HG02798 (cell line): ENCODE measurements around the gene RPS6KA3.
A peak's percentile ranks its signal among the peaks of the same experiment; 100 is the strongest.
"Not testable (repeated sequence)": the region's sequence is repeated elsewhere in the genome, so short reads cannot be mapped to it uniquely, and the experiment has no call there.

Source experiments
- ATAC-seq: cut with Tn5 transposase; IDR thresholded peaks from one replicate; pipeline ENCODE4 v1.9.1; 2021; ENCODE audit warnings: mild to moderate bottlenecking; ENCODE audit not compliant: unreplicated experiment, poor library complexity

The RPS6KA3 gene

DNA sequence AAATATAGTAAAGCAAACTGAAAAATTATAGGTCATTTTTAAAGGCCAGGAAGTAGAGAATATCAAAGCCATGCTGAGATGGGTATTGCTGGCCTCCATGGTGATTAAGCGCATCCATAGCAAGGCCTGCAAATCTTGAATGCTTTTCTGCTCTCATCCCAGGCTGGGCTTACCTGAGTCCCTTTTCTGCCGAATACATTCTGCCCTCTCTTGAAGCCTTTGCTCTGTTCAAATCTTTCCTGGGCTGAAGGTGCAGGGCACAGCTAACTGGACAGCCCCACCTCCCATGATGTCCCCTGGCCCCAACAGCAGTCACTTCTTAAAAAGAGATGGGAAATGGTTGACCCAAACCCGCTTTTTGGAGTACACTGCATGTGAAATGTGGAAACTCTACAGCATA is 115.0 kb downstream of the RPS6KA3 start:
- no peak for ATAC-seq

DNA sequence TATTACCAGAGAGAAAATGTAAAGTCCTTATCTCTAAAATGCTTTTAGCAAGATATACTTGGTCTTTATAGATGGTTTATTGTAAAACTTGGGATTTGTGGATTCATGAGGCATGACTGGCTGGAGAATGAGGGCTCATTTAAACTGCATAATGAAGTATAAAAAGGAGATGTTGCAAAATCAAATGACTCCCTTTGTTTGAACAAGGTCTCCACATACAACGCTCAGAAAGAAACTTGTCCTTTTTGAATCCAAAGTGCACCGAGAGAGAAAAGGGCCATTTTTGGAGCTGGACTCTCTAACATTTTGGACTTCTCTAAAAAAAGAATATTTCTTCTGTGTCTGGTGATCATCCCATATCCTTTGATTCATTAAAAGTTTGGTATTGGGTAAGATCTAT is 117.4 kb downstream of the RPS6KA3 start:
- no peak for ATAC-seq

DNA sequence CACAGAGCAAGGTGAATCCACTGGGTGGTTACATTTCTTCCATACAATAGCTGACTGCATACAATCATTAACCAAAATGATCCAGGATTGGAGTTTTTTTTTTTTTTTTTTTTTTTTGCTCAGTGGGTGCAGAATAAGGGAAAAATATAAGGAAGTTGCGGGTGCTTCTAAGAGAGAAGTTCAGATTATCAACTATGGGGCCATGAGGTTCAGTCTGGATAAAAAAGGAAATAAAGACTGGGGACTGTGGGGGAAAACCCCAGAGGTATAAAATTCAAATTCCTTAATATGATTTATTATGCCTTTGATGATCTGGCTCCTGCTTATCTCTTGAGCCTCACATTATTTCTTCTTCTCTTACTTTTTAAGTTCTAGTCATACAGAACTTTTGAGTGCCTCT is 119.1 kb downstream of the RPS6KA3 start:
- ATAC-seq: no peak

DNA sequence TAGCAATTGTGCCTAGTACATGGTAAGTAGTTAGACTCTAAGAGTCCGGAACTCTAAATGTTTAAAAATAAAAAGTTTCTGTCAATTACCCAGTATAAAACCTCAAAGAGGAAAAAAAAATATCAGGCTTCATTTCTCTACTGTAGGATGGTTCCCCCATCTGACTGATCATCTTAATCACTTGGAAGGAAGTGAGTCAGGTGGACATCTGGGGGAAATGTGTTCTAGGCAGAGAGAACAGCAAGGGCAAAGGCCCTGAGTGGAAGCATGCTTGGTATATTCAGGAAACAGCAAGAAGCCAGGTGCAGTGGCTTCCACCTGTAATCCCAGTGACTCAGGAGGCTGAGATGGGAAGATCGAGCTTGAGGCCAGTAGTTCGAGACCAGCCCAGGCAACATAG is 122.2 kb downstream of the RPS6KA3 start:
- no peak for ATAC-seq

DNA sequence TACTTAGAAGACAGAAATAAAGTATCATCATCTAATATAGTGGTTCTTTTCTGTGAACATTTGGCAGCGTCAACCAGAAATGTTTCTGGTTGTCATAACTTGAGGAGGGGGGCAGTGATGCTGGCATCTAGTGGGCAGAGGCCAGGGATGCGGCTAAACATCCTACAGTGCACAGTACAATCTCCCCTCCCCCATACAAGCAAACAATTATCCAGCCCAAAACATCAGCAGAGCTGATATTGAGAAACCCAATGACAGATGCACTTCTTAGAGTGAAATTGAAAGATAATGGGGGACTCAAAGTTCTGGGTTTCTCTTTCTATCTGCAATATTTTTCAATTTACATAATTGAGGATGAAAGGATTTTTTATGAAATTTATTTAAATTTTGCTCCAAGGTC is 123.1 kb downstream of the RPS6KA3 start:
- ATAC-seq: no peak

DNA sequence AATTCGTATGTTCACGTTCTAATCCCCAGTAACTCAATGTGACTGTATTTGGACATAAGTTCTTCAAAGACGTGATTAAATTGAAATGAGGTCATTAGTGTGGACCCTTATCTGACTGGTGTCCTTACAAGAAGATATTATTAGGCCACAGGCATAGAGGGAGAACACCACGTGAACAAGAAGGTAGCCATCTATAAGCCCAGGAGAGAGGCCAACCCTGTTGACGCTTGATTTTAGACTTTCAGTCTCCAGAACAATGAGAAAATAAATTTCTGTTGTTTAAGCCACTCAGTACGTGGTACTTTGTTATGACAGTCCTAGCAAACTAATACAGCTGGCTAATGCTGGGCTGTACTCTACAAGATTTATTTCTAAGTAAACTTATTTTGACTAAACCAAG is 123.6 kb downstream of the RPS6KA3 start:
- no peak for ATAC-seq

DNA sequence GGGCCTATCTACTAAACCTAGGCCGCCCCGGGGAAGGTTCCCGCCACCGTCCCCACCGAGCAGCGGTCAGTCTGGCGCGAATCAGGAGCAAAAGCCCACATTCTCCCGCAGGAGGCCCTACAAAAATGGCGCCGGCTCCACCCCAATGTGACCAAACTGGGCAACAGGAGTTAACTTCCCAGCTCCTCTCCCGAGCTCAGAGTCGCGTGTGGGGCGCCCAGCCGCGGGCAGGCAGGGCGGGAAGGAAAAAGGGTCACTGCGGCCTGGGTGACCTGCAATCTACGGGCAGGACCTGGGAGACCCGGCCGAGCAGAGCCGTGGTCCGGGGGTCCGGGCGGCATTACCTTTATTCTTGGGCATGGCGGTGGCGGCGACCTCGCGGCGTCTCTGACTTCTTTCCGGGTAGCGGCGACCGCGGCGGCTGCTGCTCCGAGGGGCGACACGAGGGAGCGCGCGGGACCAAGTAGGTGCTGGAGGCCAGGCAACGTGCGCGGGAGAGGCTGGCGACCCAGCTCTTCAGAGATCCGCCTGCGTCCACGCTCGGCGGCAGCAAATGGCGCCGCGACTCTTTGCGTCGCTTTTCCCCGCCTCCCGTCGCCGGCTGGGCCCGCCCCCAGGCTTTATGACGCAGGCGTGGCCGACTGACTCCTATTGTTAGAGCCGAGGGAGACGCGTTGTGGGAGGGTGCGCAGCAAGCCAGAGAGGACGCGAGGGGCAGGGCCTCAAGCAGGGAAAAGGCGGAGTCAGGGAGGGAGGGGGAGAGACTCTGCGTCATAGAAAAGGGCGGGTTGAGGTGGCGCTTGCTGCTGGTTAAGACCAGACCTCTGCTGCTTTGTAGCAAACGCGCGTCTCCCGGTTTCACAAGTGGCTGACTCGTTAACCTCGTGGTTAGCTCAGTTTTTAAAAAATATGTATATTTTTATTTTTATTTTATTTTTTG is 125.2 kb downstream of the RPS6KA3 start, which contains the start of gene EIF1AX:
Gene EIF1AX (minus strand): TSS at position 558 of the 940 bp plus-strand sequence. CDS start 198 bp downstream, at position 360.
- peak; percentile 99 for ATAC-seq

DNA sequence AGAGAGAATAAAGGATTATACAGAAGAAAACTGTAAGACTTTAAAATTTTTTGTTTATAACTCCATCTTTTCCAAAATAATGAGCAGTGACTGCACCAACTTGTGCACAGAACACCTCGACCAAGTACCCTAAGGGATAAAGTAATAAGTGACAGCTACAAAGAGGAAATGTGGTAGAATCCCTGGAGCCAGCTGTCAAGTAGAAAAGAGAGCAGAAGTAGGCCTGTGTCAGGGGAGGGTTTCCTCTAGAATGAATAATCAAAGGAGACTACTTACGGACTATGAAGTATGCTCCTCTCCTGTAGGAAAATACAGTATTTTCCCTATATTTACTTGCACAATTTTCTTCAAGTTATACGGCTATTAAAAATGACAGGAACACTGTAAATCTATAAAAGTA is 126.3 kb downstream of the RPS6KA3 start:
- no peak for ATAC-seq

DNA sequence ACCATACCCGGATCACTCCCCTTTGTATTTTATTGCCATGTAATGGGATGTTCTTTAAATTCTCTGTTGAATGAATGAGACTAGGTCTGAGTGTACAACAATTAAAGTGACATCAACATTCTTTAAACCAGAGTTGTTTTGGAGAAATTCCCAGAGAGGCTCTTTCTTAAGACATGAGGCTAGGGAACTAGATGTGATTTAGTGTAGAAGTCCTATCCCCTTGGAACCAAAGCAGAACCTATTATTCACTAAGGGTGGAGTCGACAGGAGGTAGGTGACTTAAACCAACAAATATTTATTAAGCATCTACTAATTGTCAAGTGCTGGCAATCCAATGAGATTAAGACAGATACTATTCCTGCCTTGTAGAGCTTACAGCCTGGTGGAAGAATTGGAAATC is 126.7 kb downstream of the RPS6KA3 start:
- no peak for ATAC-seq

DNA sequence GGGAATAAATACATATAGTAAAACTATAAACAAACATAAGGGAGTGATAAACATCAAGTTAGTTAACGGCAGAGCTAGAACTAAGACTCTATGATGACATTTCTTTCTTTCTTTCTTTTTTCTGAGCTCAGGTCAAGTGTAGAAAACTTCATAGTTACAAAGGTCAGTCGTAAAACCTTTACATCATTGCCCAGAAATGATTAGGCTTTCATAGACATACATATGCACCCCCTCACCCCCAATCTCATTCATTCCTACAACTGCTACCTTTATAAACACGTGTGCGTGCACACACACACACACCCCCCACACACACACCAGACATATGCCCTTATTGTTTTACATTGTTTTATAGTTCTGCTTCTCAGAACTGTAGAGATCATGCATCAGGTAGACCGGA is 130.8 kb downstream of the RPS6KA3 start:
- ATAC-seq: no peak

DNA sequence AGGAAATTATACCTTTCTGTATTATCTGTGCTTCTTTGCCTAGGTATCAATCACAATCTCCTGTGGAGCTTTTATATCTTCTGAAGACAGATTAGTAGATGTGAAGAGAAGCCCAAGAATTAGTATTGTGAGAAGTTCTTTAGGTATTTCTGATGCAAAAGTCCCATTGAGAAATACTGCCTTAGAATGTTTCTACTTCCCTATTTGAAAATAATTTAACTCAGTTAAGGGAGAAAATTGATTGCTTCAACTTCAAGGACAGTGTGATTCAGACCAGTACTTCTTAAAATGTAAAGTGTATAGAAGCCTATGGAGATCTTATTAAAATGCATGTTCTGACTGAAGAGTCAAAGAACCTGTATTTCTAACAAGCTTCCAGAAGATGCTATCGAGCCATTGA is 134.0 kb downstream of the RPS6KA3 start:
- no peak for ATAC-seq

DNA sequence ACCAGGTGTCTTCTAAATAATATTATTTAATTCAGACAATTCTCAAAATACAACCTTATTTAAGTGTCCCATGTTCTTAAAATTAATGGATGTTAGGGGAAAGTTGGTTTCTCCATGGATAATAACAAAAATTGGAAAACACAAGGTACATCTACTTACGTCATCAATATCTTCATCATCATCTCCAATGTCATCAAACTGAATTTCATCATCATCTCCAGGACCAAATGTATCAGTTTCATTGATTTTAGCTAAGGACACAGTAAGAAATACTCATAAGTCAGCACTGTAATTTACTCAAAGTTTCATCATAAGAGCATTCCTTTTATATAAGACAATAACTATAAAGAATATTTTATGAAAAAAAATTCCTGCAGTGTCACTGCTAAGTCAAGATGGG is 136.4 kb downstream of the RPS6KA3 start:
- no peak for ATAC-seq

DNA sequence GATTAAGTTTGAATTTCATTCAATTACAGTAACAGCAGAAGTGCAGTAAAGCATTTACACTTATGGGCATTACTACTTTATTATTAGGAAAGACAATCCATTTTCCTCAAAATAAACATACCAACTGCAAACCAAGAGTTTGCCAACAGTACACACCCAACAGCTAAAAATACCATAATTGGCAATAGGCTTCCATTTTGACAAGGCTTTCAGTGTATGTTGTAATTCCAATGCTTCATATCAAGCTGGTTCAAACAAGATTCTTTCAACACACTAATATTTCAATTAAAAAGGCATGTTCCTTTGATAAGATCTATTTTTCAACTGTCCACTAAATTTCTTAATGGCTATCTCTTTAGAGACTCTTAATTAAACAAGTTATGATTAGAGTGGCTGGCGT is 137.2 kb downstream of the RPS6KA3 start:
- no peak for ATAC-seq

DNA sequence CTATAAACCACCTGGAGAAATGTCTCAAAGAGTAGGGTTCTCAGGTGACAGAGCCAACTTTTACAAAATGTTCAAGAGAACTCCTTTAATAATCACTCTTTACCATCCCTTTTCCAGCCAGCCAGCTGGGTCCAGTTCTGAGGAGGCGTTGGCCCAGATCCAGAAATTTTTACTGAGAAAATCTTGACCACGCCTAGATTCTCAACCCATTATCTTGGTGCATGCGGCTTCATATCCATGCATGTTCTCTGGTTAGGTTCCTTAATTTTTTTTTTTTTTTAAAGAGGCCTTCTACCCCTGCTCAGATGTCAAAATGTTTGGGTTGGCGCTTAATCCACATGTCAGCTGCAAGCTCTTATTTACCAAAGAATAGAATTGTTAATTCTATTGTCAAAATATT is 138.0 kb downstream of the RPS6KA3 start:
- ATAC-seq: no peak

DNA sequence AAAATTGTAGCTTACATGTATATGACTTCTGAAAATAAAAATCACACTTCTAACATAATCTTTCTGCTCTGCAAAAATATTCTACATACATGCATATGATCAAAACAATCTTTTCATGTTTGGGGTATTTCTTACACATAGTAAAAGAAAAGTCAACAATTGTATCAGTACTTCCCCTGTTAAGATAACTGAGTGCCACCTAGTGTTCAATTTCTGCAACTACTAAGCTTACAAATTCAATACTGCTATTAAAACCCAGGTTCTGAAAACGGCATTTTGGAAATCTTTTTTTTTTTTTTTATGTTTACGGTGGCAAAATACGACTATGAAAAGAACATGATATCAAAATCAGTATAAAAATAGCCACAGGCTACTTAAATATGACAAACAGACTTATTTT is 139.3 kb downstream of the RPS6KA3 start:
- ATAC-seq: not testable (repeated sequence)

DNA sequence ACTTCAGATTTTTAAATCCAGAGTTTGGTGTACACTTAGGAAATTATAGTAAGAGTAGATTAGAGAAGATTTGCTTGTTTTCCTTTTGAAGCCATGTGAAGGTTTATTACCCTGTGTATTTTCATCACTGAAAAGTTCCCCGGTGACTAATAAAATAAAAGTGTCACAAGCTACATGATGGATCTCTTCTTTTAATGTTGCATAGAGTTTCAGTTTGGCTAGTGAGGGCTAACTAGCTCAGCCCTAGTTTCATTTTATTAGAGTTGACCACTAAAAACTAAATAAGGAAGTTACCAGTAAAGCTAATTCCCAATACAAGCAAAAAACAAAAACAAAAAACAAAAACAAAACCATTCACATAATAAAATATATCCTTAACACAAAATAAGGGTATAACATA is 139.9 kb downstream of the RPS6KA3 start:
- ATAC-seq: not testable (repeated sequence)

DNA sequence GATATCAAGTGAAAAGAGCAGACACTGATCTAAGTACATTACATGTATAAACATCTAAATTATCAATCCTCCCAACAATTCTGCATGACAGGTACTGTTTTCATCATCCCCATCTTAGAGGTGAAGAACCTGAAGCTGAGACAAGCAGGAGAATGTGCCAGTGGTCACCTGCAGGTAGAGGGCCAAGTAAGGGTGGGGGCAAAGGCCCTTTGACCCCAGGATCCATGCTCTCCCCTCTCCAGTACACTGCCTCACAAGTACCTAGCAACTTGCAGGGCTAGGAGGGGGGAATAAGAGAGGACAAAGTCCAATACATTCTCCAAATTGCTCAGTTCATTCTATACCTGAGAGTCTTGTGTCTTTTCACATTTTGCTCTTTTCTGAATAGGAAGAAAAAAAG is 141.7 kb downstream of the RPS6KA3 start:
- ATAC-seq: no peak

DNA sequence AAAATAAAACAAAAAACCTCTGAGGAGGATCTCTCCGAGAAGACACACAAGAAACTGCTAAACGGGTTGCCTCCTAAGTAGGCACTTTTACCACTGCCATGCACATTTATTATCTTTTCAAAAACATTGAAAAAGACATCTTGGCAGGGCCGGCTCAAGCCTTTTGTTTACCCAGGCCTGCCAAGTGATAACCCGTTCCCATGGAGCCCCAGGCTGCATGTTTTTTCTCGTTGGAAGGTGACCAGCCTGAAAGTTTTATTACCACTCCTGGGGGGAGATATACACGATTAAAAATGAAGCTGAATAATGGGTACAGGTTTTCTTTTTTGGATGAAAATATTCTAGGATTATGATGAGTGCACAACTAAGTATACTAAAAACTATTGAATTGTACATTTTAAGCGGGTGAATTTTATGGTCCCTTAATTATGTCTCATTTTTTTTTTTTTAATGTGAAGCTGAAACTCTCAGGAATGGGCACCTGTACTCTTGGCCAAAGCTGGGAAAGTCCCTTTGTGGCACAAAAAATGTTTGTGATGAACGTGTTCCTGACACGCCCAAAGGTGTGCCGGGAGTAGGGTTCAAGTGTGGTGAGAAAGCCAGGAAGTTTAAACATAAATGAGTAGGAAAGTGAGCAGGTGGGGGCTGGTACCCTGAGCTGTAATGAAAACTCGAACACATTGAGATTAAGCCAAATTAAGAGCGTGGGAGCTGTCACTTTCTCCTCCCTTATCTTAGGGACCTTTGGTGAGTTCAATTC is 148.5 kb downstream of the RPS6KA3 start:
- no peak for ATAC-seq

DNA sequence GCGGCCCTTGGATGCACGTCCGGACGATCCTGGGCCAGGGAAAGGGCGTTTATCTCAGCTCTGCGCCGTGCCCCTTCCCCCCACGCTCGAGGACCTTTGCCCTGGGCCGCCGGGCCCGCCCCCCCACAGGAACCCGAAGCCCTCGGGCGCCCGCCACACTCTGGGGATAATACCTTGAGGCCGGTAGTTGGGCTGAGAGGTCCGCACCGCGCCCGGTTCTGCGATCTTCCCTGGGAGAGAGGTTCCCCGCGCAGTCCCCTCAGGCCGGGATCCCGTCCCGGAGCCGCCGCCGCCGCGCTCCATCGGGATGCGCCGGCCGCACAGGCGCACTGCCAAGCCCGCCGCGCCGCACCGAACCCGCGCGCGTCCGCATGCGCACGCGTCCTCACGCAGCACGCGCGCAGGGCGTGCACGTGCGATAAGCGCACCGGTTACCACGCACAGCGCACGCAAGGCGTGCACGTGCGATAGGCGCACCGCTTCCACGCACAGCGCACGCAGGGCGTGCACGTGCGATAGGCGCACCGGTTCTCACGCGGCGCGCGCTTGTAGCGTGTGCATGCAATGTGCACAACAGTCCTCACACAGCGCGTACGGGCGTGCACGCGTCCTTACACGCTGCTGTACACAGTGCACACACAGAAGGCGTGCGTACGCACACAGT is 150.0 kb downstream of the RPS6KA3 start, which contains the start of gene MAP7D2:
Gene MAP7D2 (minus strand): TSS at position 331 of the 664 bp plus-strand sequence. CDS start 28 bp downstream, at position 303.
- ATAC-seq: no peak

DNA sequence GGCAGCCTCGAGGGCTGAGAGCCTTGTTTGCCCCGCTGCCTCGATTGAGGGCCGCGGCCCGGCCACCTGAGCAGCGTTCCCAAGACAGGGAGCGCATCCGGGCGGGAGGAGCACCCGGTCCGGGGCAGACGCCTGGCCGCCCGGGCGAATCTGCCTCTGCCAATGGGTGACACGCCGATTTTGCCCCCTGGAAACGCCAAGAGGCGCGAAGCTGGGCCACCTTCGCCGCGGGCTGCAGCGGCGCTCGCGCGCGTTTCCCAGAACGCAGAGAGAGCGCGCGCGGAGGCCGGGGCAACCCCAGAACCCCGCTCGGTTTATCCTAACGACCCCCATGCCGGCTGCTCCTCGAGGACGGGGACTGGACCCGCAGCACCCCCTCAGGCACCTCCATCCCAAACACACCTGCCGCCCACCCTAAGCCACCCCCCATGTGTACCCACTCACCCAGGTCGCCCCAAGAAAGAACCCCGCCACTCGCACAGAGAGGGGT is 150.6 kb downstream of the RPS6KA3 start:
- ATAC-seq: no peak
